IMR-90 (cell line): ENCODE data around the gene TBC1D12.
A peak's percentile ranks its signal among the peaks of the same experiment; 100 is the strongest.

Source experiments
- BHLHE40 ChIP-seq: fragments of 150-350 bp; IDR thresholded peaks from 2 replicates; pipeline ENCODE4 v1.6.1; 2016; ENCODE audit warnings: mild to moderate bottlenecking, low read depth, low read length
- CEBPB ChIP-seq: IDR thresholded peaks from 2 replicates; pipeline ENCODE4 v1.6.1; 2012; ENCODE audit warnings: low read depth, low read length, improper control_type of control experiment
- CHD1 ChIP-seq: IDR thresholded peaks from 2 replicates; pipeline ENCODE4 v1.6.1; 2012; ENCODE audit warnings: low read depth, low read length, improper control_type of control experiment
- FOS ChIP-seq: fragments of 150-350 bp; IDR thresholded peaks from 2 replicates; pipeline ENCODE4 v1.6.1; 2016; ENCODE audit warnings: low read depth, low read length
- MAFK ChIP-seq: IDR thresholded peaks from 2 replicates; pipeline ENCODE4 v1.6.1; 2012; ENCODE audit warnings: low read depth, low read length, improper control_type of control experiment
- POLR2A ChIP-seq: IDR thresholded peaks from 2 replicates; pipeline ENCODE4 v1.6.1; 2012; ENCODE audit warnings: mild to moderate bottlenecking, low read depth, low read length
- RAD21 ChIP-seq: IDR thresholded peaks from 2 replicates; pipeline ENCODE4 v1.6.1; 2012; ENCODE audit warnings: low read length, improper control_type of control experiment
- RCOR1 ChIP-seq: IDR thresholded peaks from 2 replicates; pipeline ENCODE4 v1.6.1; 2012; ENCODE audit warnings: mild to moderate bottlenecking, low read length, improper control_type of control experiment; ENCODE audit not compliant: insufficient replicate concordance
- RFX5 ChIP-seq: IDR thresholded peaks from 2 replicates; pipeline ENCODE4 v1.8.0; 2012; ENCODE audit warnings: low read depth, mild to moderate bottlenecking, low read length, moderate library complexity
- SMC3 ChIP-seq: fragments of 150-350 bp; IDR thresholded peaks from 2 replicates; pipeline ENCODE4 v1.6.1; 2016; ENCODE audit warnings: low read depth, mild to moderate bottlenecking, antibody characterized with exemption, low read length, moderate library complexity
- TF ChIP-seq, protein P1 (sequence below): conservative IDR thresholded peaks from 2 replicates; pipeline ENCODE4 v1.5.1; 2012; ENCODE audit warnings: mild to moderate bottlenecking, low read depth, low read length, improper control_type of control experiment
- TF ChIP-seq, protein P2 (sequence below): fragments of 150-350 bp; IDR thresholded peaks from 2 replicates; pipeline ENCODE4 v1.6.1; 2017; ENCODE audit warnings: mild to moderate bottlenecking, antibody characterized with exemption, low read length, low read depth

DNA sequence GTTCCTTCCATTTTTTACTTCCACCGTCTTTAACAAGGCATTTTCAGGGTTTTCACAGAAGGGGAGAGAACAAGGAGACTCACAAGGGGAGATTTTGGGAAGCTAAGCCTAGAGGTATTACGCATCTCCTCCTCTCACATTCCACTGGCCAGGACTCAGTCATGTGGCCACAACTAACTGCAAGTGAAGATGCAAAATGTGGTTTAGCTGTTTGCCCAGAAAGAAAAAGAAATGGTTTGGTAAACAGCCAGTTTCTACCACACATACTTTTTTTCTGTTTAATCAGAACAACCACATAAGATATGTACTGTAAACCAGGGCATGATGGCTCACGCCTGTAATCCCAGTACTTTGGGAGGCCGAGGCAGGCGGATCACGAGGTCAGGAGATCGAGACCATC, 121.8 kb downstream of the TBC1D12 start:
- TF ChIP-seq, protein P1, sequence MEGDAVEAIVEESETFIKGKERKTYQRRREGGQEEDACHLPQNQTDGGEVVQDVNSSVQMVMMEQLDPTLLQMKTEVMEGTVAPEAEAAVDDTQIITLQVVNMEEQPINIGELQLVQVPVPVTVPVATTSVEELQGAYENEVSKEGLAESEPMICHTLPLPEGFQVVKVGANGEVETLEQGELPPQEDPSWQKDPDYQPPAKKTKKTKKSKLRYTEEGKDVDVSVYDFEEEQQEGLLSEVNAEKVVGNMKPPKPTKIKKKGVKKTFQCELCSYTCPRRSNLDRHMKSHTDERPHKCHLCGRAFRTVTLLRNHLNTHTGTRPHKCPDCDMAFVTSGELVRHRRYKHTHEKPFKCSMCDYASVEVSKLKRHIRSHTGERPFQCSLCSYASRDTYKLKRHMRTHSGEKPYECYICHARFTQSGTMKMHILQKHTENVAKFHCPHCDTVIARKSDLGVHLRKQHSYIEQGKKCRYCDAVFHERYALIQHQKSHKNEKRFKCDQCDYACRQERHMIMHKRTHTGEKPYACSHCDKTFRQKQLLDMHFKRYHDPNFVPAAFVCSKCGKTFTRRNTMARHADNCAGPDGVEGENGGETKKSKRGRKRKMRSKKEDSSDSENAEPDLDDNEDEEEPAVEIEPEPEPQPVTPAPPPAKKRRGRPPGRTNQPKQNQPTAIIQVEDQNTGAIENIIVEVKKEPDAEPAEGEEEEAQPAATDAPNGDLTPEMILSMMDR = no peak
- TF ChIP-seq RAD21 (no peak), POLR2A (no peak), CEBPB (no peak), FOS (no peak), RFX5 (no peak), SMC3 (no peak), RCOR1 (no peak), MAFK (no peak), CHD1 (no peak), BHLHE40 (no peak)
- TF ChIP-seq, protein P2, sequence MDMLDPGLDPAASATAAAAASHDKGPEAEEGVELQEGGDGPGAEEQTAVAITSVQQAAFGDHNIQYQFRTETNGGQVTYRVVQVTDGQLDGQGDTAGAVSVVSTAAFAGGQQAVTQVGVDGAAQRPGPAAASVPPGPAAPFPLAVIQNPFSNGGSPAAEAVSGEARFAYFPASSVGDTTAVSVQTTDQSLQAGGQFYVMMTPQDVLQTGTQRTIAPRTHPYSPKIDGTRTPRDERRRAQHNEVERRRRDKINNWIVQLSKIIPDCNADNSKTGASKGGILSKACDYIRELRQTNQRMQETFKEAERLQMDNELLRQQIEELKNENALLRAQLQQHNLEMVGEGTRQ = peak; percentile 49; the same call in 1 of the 2 replicates
